A673 (cell line): ENCODE measurements around the gene HMGN1.

Experiments used
- CTCF ChIP-seq: fragments of 300-800, 200-600 bp; sonication (generic); conservative IDR thresholded peaks from 2 replicates; pipeline ENCODE4 v1.5.1; 2017; ENCODE audit warnings: low read depth, mild to moderate bottlenecking, antibody characterized with exemption, low read length, moderate library complexity, mixed read lengths
- EZH2 ChIP-seq: fragments of 200-600 bp; sonication (generic); IDR thresholded peaks from 2 replicates; pipeline ENCODE4 v1.6.1; 2017; ENCODE audit warnings: borderline replicate concordance, low read depth, mild to moderate bottlenecking, mixed read lengths, antibody characterized with exemption, low read length; ENCODE audit not compliant: poor library complexity, severe bottlenecking

- no peak for TF ChIP-seq CTCF
- no peak for TF ChIP-seq EZH2
These were observed 3.4 kb downstream of the HMGN1 start for GRCh38 chr21:39345440-39345839.
